Mesothelial cell of epicardium (in vitro differentiated cells): ENCODE data around the gene CAPN10. TPM values are rescaled to one million over a fixed set of nuclear protein-coding genes. Genes with fewer than 3 reads are reported as not detected.
A peak's percentile ranks its signal among the peaks of the same experiment; 100 is the strongest.

Experiments used
- DNase-seq, 2 experiments: peaks; one replicate each; pipeline ENCODE4 v3.0.0; 2021; ENCODE audit warnings: low spot score in 2 of 2; ENCODE audit not compliant: unreplicated experiment in 2 of 2
- H3K27ac Mint-ChIP-seq: 2 replicates; pipeline ENCODE4 v1.8.0; 2021; ENCODE audit warnings: mixed read lengths
- H3K27me3 Mint-ChIP-seq: 2 replicates; pipeline ENCODE4 v1.8.0; 2021; ENCODE audit warnings: low read depth, mixed read lengths
- H3K36me3 Mint-ChIP-seq: 2 replicates; pipeline ENCODE4 v1.8.0; 2021; ENCODE audit warnings: mixed read lengths
- H3K4me1 Mint-ChIP-seq: 2 replicates; pipeline ENCODE4 v1.8.0; 2021; ENCODE audit warnings: mixed read lengths
- H3K4me3 Mint-ChIP-seq: 2 replicates; pipeline ENCODE4 v1.8.0; 2021; ENCODE audit warnings: mild to moderate bottlenecking, moderate library complexity, mixed read lengths
- H3K9me3 Mint-ChIP-seq: 2 replicates; pipeline ENCODE4 v1.8.0; 2021; ENCODE audit warnings: mixed read lengths
- CTCF ChIP-seq: fragments of 200-600 bp; sonication (generic); IDR thresholded peaks from one replicate; pipeline ENCODE4 v1.5.0; 2021; ENCODE audit warnings: antibody characterized with exemption; ENCODE audit not compliant: unreplicated experiment
- total RNA-seq: library from RNA; stranded (reverse); gene quantifications from 3 replicates; pipeline ENCODE4 v1.2.1, GENCODE V29; 2021

Gene CAPN10
- total RNA-seq, 1 donor from 2014 or later, result 58.6 TPM

GRCh38 chr2:240551811-240552210, 34.7 kb upstream of the CAPN10 start:
- no peaks in the 10 kb centered on the region for H3K27me3 Mint-ChIP-seq
- TF ChIP-seq CTCF, result no peak
- peaks cover 20% of the 10 kb centered on the region for H3K9me3 Mint-ChIP-seq
- peaks cover 7% of the 10 kb centered on the region for H3K4me1 Mint-ChIP-seq
- DNase-seq, result no peak
- no peak overlapping the region for H3K4me3 Mint-ChIP-seq
- no peak overlapping the region for H3K27ac Mint-ChIP-seq
- peaks cover 28% of the 10 kb centered on the region for H3K36me3 Mint-ChIP-seq

DNA sequence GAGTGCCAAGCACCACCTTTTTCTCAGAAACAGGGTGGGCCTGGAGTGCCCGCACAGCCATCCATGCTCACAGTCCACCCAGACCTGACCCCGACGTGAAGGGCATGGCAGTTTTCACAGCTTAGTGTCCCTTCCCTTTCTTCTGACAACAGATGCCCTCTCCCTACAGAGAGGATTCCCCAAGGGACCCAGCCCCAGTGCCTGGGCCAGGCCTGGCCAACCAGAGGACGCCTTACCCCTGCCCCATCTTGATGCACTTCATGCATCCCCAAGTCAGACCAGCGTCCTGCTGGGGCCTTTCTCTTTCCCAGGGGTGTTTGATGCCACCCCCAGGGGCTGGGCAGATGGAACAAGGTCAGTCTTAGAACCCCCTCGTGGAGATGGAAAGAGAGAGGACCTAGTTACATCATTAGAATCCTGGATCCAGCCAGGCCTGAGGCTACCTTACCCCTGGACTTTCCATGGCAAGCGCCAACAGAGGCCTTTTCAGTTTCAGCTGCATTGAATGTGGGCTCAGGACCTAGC, 32.5 kb upstream of the CAPN10 start:
- Mint-ChIP-seq H3K27me3 (no peaks in the 10 kb centered on the region), H3K4me1 (peaks cover 17% of the 10 kb centered on the region), H3K4me3 (no peak overlapping the region), H3K36me3 (peaks cover 25% of the 10 kb centered on the region), H3K27ac (no peak overlapping the region), H3K9me3 (peaks cover 16% of the 10 kb centered on the region)
- no peak for DNase-seq
- no peak for TF ChIP-seq CTCF

DNA sequence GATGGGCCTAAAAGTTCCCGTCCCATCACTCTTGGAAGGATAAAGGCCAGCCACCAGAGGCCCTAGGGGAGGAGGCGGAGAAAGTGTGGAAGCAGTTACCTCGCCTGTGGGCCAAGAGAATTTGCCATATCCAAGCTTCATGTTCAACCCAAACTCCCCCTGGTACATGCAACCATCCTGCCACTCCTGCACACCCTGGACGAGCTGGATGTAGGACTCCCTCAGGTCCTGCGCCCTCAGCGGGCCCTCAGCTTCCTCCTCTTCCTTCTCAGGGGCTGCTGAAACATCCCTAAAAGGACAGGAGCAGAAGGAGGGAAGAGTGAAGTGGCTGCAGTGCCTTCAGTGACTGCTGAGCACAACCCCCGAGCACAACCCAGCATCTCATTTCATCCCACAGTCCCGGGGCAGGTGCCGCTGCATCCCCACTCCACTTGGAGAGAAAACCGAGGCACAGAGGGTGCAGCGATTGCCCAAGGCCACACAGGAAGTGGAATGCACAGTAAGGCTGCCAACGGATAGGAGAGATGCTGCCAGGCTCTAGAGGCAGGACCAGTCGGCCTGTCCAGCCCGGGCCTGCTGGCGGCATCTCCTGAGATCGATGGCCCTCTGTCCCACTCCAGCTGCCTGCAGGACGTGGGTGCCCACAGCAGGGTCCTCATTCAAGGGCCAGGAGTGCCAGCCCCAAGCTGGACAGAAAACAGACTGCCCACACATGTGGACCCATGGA, 31.6 kb upstream of the CAPN10 start:
- Mint-ChIP-seq H3K27me3 (no peaks in the 10 kb centered on the region), H3K4me1 (peaks cover 25% of the 10 kb centered on the region)
- peak in 1 of 2 experiments; percentile 15 for DNase-seq

DNA sequence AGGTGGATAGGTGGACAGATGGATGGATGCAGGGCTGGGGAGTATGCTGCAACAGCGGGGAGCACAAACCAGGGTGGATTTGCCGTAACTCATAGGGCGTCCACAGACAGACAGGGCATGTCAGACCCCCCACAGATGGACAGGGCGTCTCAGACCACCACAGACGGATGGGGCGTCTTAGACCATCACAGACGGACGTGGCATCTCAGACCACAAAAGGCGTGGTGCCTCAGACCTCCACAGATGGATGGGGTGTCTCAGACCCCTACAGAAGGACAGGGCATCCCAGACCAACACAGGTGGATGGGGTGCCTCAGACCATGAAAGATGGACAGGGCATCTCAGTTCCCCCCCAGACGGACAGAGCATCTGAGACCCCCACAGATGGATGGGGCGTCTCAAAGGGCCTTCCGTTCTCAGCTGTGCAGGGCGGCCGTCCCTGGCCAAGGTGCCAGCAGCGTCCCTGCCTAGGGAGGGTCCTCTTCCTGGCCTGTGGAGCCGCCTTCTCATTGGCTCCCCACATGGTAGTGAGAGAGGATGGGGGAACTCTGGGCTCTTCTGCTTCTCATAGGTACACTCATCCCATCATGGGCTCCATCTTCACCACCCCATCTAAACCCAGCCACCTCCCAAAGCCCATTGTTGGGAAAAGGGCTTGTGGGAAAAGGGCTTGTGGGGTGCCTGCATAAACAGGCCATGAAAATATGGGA, 30.8 kb upstream of the CAPN10 start:
- H3K4me3 Mint-ChIP-seq, result no peak overlapping the region
- H3K27me3 Mint-ChIP-seq, result no peaks in the 10 kb centered on the region
- H3K4me1 Mint-ChIP-seq, result peaks cover 26% of the 10 kb centered on the region
- peaks cover 15% of the 10 kb centered on the region for H3K9me3 Mint-ChIP-seq
- no peak for DNase-seq
- H3K36me3 Mint-ChIP-seq, result peaks cover 21% of the 10 kb centered on the region
- TF ChIP-seq CTCF, result no peak
- peak overlapping the region; percentile 9 for H3K27ac Mint-ChIP-seq

More for the DNA sequence above, 31.6 kb upstream of the CAPN10 start:
- no peak for TF ChIP-seq CTCF
- peaks cover 25% of the 10 kb centered on the region for H3K36me3 Mint-ChIP-seq
- peaks cover 16% of the 10 kb centered on the region for H3K9me3 Mint-ChIP-seq
- no peak overlapping the region for H3K27ac Mint-ChIP-seq
- no peak overlapping the region for H3K4me3 Mint-ChIP-seq

GRCh38 chr2:240556553-240557100, 29.9 kb upstream of the CAPN10 start:
- Mint-ChIP-seq H3K4me3 (peak overlapping the region; percentile 46), H3K36me3 (peaks cover 12% of the 10 kb centered on the region), H3K4me1 (peaks cover 31% of the 10 kb centered on the region), H3K9me3 (peaks cover 6% of the 10 kb centered on the region), H3K27ac (peak overlapping the region; percentile 21), H3K27me3 (no peaks in the 10 kb centered on the region)
- DNase-seq, result peak; percentile 20 to 37
- no peak for TF ChIP-seq CTCF
